CD4-positive, alpha-beta T cell treated with Interleukin-6 for 4 hours (primary cell): ENCODE results near the gene HDLBP.

ENCODE experiments used
- DNase-seq: peaks from one replicate; pipeline ENCODE4 v3.0.0-alpha.2; 2020; ENCODE audit warnings: mixed read lengths

Gene HDLBP

GRCh38 chr2:241315093-241315878 is at the start of gene HDLBP:
Gene HDLBP, minus strand, starts transcription at chr2:241315672. Its CDS starts 48,803 bp downstream, at chr2:241266869.
- DNase-seq = peak; percentile 100

- DNase-seq = no peak
Measured at GRCh38 chr2:241364781-241365180, 49.3 kb upstream of the HDLBP start.

GRCh38 chr2:241363426-241363825 is 48.0 kb upstream of the HDLBP start:
- no peak for DNase-seq

- DNase-seq = no peak
Measured at GRCh38 chr2:241359481-241360045, 44.1 kb upstream of the HDLBP start.

GRCh38 chr2:241358470-241358869 is 43.0 kb upstream of the HDLBP start:
- DNase-seq = no peak

- no peak for DNase-seq
Measured at GRCh38 chr2:241357531-241357930, 42.1 kb upstream of the HDLBP start.

- DNase-seq = no peak
Measured at GRCh38 chr2:241356871-241357260, 41.4 kb upstream of the HDLBP start.

- DNase-seq = peak; percentile 98
Measured at GRCh38 chr2:241355983-241356870, 40.8 kb upstream of the HDLBP start, which contains the start of gene FARP2. Gene FARP2, plus strand, starts transcription at chr2:241356285. Its CDS starts 16,823 bp downstream, at chr2:241373108.

GRCh38 chr2:241354668-241355658 is 39.5 kb upstream of the HDLBP start:
- peak; percentile 66 for DNase-seq

- no peak for DNase-seq
Measured at GRCh38 chr2:241352227-241352626, 36.8 kb upstream of the HDLBP start.

GRCh38 chr2:241351640-241352031 is 36.2 kb upstream of the HDLBP start:
- DNase-seq = no peak

- DNase-seq = no peak
Measured at GRCh38 chr2:241350878-241351639, 35.6 kb upstream of the HDLBP start.

GRCh38 chr2:241350530-241350877 is 35.0 kb upstream of the HDLBP start:
- DNase-seq = no peak

- no peak for DNase-seq
Measured at GRCh38 chr2:241349941-241350340, 34.5 kb upstream of the HDLBP start.

- DNase-seq = no peak
Measured at GRCh38 chr2:241344925-241345651, 29.6 kb upstream of the HDLBP start.

GRCh38 chr2:241340631-241341163 is 25.2 kb upstream of the HDLBP start:
- peak; percentile 36 for DNase-seq

- DNase-seq = no peak
Measured at GRCh38 chr2:241339839-241340630, 24.6 kb upstream of the HDLBP start.

GRCh38 chr2:241334813-241335212 is 19.3 kb upstream of the HDLBP start:
- no peak for DNase-seq

GRCh38 chr2:241330616-241330981 is 15.1 kb upstream of the HDLBP start:
- no peak for DNase-seq
